ENCODE measurements around the gene ARHGAP26.

The ARHGAP26 gene

DNA sequence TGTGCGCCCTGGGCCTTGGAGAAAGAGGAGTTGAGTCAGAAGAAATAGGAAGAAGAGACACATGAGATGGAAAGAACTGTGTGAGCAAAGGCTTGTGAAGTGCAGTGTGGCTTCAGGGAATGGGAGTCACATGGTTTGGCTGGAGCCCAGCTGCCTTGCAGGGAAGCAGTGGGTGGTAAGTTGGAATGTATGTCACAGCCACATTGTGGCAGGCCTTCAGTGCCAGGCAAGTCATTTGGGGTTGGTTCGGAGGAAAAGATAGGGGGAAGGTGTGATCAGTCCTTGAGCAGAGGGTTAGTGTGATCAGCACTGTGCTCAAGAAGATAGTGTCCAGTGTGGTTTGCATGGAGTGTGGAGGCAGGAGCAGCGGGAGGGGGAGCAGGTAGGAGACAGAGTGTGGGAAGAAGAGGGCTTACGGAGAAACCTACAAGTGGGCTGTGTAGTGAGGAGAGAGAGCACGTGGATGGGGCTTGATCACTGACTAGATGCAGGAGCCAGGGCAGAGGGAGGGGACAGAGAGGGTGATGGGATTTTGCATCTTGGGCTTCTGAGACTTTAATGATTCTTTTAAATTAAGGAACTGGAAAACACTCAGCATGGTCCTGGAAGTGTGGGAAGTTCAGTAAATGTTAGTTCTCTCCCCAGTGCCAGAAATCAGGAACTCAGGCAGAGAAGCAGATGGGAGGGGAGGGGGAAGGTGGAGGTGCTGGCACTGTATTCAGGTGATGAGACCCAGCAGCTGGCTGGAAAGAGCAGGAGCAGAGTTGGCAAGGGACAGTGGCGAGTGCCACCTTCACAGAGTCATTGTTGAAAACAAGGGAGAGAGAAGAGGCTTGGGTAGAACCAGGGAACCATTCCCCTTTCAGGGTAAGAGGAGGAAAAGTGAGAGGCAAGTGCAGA lies 46.6 kb downstream of the ARHGAP26 start:
- no peak for DNase-seq (ENCODE audit: low read depth)
- H3K4me3 ChIP-seq (ENCODE audit: low read depth, low read length) = no peak overlapping the region
- TF ChIP-seq, protein P1, sequence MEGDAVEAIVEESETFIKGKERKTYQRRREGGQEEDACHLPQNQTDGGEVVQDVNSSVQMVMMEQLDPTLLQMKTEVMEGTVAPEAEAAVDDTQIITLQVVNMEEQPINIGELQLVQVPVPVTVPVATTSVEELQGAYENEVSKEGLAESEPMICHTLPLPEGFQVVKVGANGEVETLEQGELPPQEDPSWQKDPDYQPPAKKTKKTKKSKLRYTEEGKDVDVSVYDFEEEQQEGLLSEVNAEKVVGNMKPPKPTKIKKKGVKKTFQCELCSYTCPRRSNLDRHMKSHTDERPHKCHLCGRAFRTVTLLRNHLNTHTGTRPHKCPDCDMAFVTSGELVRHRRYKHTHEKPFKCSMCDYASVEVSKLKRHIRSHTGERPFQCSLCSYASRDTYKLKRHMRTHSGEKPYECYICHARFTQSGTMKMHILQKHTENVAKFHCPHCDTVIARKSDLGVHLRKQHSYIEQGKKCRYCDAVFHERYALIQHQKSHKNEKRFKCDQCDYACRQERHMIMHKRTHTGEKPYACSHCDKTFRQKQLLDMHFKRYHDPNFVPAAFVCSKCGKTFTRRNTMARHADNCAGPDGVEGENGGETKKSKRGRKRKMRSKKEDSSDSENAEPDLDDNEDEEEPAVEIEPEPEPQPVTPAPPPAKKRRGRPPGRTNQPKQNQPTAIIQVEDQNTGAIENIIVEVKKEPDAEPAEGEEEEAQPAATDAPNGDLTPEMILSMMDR (IDR thresholded peaks at IDR 0.05; ENCODE audit: control insufficient read depth, extremely low read depth, insufficient read depth) = no peak

DNA sequence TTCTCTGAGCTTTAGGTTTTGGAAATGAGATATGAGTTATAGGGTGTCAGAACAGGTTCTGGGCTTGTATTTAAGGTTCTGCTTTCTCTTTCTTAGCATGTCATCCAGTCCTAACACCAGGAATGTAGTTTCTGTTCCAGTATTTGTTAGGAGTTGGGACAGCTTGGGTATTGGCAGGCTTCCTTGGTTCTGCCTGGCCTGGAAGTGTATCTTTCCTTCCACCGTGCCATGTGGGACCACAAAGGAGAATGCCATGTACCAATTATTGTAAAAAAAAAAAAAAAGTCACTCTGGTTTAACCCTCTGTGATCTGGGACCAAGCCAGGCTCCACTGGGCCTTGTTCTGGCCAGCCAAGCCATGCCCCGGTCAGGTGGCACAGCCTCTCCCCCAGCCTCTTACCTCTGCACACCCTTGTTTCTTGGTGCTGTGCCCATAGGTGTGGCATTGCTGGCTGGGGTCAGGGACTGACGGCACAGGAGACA lies 47.8 kb downstream of the ARHGAP26 start:
- H3K4me3 ChIP-seq (ENCODE audit: low read depth, low read length) = no peak overlapping the region
- peak; percentile 81 for DNase-seq (ENCODE audit: low read depth)
- TF ChIP-seq, protein P1 (IDR thresholded peaks at IDR 0.05; ENCODE audit: control insufficient read depth, extremely low read depth, insufficient read depth) = no peak

DNA sequence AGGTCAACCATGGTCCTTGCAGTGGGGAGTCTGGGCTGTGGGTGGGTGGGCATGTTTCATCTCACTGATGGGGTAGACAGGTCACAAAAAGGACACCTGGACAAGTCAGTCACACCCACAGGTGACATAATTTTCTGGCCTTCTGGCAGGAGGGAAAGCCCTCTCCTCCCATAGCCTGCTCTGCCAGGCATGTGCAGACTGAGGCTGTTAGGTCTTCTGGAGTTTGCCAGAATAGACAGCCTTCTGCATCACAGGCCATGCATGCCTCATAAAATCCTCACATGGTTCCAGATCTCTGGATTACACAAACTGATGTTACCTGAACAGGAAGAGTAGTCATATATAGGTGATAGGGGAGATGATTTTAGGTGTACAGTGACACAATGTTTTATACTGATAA lies 49.1 kb downstream of the ARHGAP26 start:
- TF ChIP-seq, protein P1 (IDR thresholded peaks at IDR 0.05; ENCODE audit: control insufficient read depth, extremely low read depth, insufficient read depth) = no peak
- no peak overlapping the region for H3K4me3 ChIP-seq (ENCODE audit: low read depth, low read length)
- DNase-seq (ENCODE audit: low read depth) = peak; percentile 48

DNA sequence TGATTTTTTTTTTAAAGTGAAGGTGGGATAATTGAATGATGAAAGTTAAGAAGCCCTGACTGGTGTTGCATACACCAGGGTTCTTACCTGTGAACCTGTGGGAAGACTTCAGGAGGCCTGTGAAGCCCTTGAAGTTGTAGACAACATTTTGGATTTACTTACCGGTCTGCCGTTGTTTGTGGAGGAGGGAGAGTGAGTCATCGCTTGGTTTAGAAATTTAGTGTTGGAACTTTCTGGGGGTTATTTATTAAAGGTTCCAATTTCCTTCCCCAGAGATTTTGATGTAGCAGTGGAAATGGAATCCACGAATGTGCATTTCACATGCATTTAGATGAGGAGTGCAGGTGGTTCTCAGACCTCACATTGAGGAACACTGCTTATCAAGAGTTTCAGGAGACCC lies 49.6 kb downstream of the ARHGAP26 start:
- no peak for DNase-seq (ENCODE audit: low read depth)
- TF ChIP-seq, protein P1 (IDR thresholded peaks at IDR 0.05; ENCODE audit: control insufficient read depth, extremely low read depth, insufficient read depth) = no peak
- H3K4me3 ChIP-seq (ENCODE audit: low read depth, low read length) = no peak overlapping the region

DNA sequence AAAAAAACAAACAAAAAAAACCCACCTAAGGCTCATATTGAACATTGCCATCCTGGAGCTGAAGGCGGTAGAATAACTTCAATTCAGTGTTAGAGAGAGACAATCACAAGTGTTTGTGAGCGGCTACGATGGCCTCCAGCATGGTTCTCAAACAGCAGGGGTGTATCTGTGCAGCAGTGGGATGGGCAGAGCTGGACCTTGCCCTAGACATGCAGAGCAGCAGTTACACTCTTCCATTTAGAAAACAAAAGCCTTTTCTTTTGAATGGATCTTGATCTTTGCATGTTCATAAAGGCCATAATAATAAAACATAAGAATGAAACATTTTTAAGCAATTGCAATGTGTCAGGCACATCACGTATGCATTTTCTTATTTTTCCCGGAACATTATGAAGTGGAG lies 50.3 kb downstream of the ARHGAP26 start:
- no peak for DNase-seq (ENCODE audit: low read depth)
- TF ChIP-seq, protein P1 (IDR thresholded peaks at IDR 0.05; ENCODE audit: control insufficient read depth, extremely low read depth, insufficient read depth) = no peak
- H3K4me3 ChIP-seq (ENCODE audit: low read depth, low read length) = no peak overlapping the region

DNA sequence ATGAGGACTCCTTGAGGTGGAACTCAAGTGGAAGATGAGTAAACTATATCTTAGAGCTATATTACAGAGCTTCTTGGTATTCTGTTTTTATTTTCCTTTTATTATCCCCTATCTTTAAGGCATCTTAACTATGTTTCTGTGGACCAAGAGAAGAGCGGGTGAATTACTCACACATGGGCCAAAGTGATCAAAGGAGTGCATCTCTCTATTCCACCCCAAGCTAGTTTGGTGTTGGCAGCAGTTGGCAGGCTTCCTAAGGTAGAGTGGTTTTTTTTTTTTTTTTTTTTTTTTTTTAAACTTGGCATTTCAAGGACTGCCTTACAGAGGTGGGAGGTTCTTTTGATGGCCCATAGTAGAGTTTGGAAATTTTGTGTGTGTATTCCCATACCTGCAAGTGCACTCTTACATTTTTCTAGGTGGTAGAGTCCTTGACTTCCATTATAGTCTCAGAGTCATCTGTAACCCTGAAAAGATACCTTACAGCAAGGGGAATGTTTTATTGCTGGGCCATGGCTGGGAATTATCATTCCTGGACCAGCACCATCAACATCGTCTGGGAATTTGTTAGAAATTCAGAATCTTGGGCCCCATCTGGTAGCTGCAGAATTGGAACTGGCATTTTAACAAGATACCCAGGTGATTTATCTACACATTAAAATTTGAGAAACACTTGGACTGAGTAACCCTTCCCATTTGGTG lies 51.0 kb downstream of the ARHGAP26 start:
- H3K4me3 ChIP-seq (ENCODE audit: low read depth, low read length) = no peak overlapping the region
- no peak for DNase-seq (ENCODE audit: low read depth)
- TF ChIP-seq, protein P1 (IDR thresholded peaks at IDR 0.05; ENCODE audit: control insufficient read depth, extremely low read depth, insufficient read depth) = no peak

Data from LNCaP clone FGC (cell line).